GM12864 (cell line): ENCODE data around the gene SPEN.
"Not testable (repeated sequence)": the region's sequence is repeated elsewhere in the genome, so short reads cannot be mapped to it uniquely, and the experiment has no call there.

Experiments
- DNase-seq: peaks from one replicate; pipeline ENCODE4 v3.0.0-alpha.2; 2011; ENCODE audit warnings: low read depth
- H3K4me3 ChIP-seq: 2 replicates; pipeline ENCODE4 v1.5.1; 2011; ENCODE audit warnings: mild to moderate bottlenecking, low read depth, low read length, control low read depth
- TF ChIP-seq, protein P1 (sequence below): IDR thresholded peaks from 2 replicates; pipeline ENCODE4 v1.5.1; 2011; ENCODE audit warnings: low read depth, mild to moderate bottlenecking, moderate library complexity, low read length, control low read depth, inconsistent platforms; ENCODE audit errors: missing control alignments

SPEN gene

GRCh38 chr1:15807121-15807520 lies 40.4 kb upstream of the SPEN start:
- no peak overlapping the region for H3K4me3 ChIP-seq
- no peak for DNase-seq
- TF ChIP-seq, protein P1, sequence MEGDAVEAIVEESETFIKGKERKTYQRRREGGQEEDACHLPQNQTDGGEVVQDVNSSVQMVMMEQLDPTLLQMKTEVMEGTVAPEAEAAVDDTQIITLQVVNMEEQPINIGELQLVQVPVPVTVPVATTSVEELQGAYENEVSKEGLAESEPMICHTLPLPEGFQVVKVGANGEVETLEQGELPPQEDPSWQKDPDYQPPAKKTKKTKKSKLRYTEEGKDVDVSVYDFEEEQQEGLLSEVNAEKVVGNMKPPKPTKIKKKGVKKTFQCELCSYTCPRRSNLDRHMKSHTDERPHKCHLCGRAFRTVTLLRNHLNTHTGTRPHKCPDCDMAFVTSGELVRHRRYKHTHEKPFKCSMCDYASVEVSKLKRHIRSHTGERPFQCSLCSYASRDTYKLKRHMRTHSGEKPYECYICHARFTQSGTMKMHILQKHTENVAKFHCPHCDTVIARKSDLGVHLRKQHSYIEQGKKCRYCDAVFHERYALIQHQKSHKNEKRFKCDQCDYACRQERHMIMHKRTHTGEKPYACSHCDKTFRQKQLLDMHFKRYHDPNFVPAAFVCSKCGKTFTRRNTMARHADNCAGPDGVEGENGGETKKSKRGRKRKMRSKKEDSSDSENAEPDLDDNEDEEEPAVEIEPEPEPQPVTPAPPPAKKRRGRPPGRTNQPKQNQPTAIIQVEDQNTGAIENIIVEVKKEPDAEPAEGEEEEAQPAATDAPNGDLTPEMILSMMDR, result no peak

- DNase-seq, H3K4me3 ChIP-seq: not testable (repeated sequence)
Observed at GRCh38 chr1:15807549-15807948, 40.0 kb upstream of the SPEN start, which contains the start of gene UQCRHL. Gene UQCRHL, minus strand, starts transcription at chr1:15807649. Its CDS starts 0 bp downstream, at chr1:15807649.

DNA sequence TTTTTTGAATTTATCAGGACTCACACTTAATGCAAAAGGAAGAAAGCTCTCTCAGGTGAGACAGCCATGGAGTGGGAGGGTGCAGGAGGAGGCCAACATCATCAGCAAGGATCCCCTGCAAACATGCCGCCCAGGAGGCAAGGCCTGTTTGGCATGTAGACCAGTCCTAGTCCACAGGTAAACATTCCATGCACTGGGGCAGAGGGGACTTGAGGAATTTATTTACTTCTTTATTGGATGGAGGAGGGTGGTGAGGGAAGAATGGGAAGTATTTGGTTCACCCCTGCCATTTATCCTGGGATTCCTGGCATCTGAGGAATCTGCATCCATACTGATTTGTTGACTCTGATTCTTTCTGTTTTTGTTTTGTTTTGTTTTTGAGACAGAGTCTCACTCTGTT lies 38.6 kb upstream of the SPEN start:
- no peak overlapping the region for H3K4me3 ChIP-seq
- DNase-seq, result no peak
- TF ChIP-seq, protein P1, result no peak

DNA sequence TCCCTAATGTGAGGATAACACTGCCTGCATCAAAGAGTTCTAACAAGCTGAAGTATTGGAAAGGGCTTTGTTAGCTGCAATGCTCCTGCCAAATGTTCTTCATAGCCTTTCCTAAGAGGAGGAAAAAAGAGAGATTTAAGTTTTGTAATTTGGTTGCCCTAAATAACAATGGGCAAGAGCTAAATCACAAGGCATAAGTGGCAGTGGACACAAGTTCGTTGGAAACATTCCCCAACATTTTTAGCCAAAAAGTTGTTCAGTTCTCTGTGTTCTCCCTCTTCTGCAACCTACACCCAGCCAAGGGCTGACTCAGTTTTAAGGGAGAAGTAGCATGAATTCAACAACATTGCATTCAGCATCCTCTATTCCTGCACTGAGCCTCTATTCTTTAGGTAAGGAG lies 37.4 kb upstream of the SPEN start:
- no peak overlapping the region for H3K4me3 ChIP-seq
- TF ChIP-seq, protein P1, result no peak
- DNase-seq, result no peak

- DNase-seq, result no peak
- no peak overlapping the region for H3K4me3 ChIP-seq
- TF ChIP-seq, protein P1, result no peak
Observed at GRCh38 chr1:15816674-15817073, 30.8 kb upstream of the SPEN start.

DNA sequence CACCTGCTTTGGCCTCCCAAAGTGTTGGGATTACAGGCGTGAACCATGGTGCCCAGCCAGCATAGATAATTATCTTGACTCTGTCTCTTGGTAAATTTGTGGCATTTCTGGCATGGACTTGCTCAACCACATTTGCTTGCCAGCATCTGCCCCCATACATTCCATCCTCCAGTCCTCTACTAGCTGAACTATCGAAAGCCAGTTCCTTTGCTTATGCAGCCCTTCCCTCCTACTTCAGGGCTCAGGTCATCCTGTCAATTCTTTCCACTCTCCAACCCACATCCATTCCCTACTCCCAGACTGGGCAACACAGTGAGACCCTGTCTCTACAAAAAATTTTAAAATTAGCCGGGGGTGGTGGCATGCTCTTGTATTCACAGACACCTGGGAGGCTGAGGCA lies 27.0 kb upstream of the SPEN start:
- TF ChIP-seq, protein P1, result no peak
- DNase-seq, result no peak

GRCh38 chr1:15825800-15826199 lies 21.7 kb upstream of the SPEN start:
- no peak overlapping the region for H3K4me3 ChIP-seq
- no peak for DNase-seq
- TF ChIP-seq, protein P1, result no peak

More for the DNA sequence above, 27.0 kb upstream of the SPEN start:
- no peak overlapping the region for H3K4me3 ChIP-seq
